SK-N-SH treated with all-trans-retinoic acid at 6 μM for 48 hours (cell line): ENCODE data around the gene TMED1.
A peak's percentile ranks its signal among the peaks of the same experiment; 100 is the strongest.

Experiments used
- ATAC-seq: fragments of 200-7000 bp; cut with Tn5 transposase; 3 replicates; pipeline ENCODE4 v1.9.1; 2020; ENCODE audit warnings: mild to moderate bottlenecking, moderate library complexity
- ARNTL ChIP-seq: fragments of 450-650 bp; formaldehyde crosslinking; IDR thresholded peaks from 2 replicates; pipeline ENCODE4 v1.5.0; 2020; ENCODE audit warnings: low read depth, mild to moderate bottlenecking, moderate library complexity, borderline replicate concordance
- BACH2 ChIP-seq: fragments of 250-450 bp; sonication (Bioruptor Pico); IDR thresholded peaks from 2 replicates; pipeline ENCODE4 v1.9.0; 2021; ENCODE audit warnings: mild to moderate bottlenecking, borderline replicate concordance
- CSRNP3 ChIP-seq: fragments of 250-450 bp; sonication (Bioruptor Pico); IDR thresholded peaks from 2 replicates; pipeline ENCODE4 v1.5.1; 2021; ENCODE audit warnings: mild to moderate bottlenecking, moderate library complexity
- GLIS3 ChIP-seq: fragments of 250-450 bp; sonication (Bioruptor Pico); IDR thresholded peaks from 2 replicates; pipeline ENCODE4 v1.5.0; 2020; ENCODE audit warnings: mild to moderate bottlenecking, moderate library complexity
- ISL1 ChIP-seq: fragments of 250-450 bp; sonication (Bioruptor Pico); IDR thresholded peaks from 2 replicates; pipeline ENCODE4 v2.1.2; 2022; ENCODE audit warnings: mild to moderate bottlenecking, moderate library complexity
- OSR1 ChIP-seq: fragments of 250-450 bp; sonication (Bioruptor Pico); IDR thresholded peaks from 2 replicates; pipeline ENCODE4 v1.8.0; 2022; ENCODE audit warnings: moderate library complexity, mild to moderate bottlenecking, inconsistent platforms
- PPARA ChIP-seq: fragments of 250-450 bp; sonication (Bioruptor Pico); IDR thresholded peaks from 2 replicates; pipeline ENCODE4 v1.5.0; 2020; ENCODE audit warnings: mild to moderate bottlenecking, borderline replicate concordance
- RARB ChIP-seq: fragments of 250-450 bp; sonication (Bioruptor Pico); IDR thresholded peaks from 2 replicates; pipeline ENCODE4 v1.8.0; 2021; ENCODE audit warnings: mild to moderate bottlenecking, moderate library complexity
- SNAI2 ChIP-seq: fragments of 250-450 bp; sonication (Bioruptor Pico); IDR thresholded peaks from 2 replicates; pipeline ENCODE4 v1.5.0; 2020; ENCODE audit warnings: mild to moderate bottlenecking, moderate library complexity
- TCF4 ChIP-seq: fragments of 250-450 bp; sonication (Bioruptor Pico); IDR thresholded peaks from 2 replicates; pipeline ENCODE4 v1.8.0; 2021; ENCODE audit warnings: mild to moderate bottlenecking, moderate library complexity, borderline replicate concordance
- TOX ChIP-seq: fragments of 250-450 bp; sonication (Bioruptor Pico); IDR thresholded peaks from 2 replicates; pipeline ENCODE4 v1.8.0; 2021; ENCODE audit warnings: mild to moderate bottlenecking, moderate library complexity, borderline replicate concordance
- ZC3H10 ChIP-seq: fragments of 250-450 bp; sonication (Bioruptor Pico); IDR thresholded peaks from 2 replicates; pipeline ENCODE4 v1.5.1; 2021; ENCODE audit warnings: mild to moderate bottlenecking, moderate library complexity
- ZFP3 ChIP-seq: fragments of 250-450 bp; sonication (Bioruptor Pico); IDR thresholded peaks from 2 replicates; pipeline ENCODE4 v1.5.0; 2020; ENCODE audit warnings: mild to moderate bottlenecking, moderate library complexity
- ZFP30 ChIP-seq: fragments of 450-650 bp; formaldehyde crosslinking; IDR thresholded peaks from 2 replicates; pipeline ENCODE4 v1.5.0; 2022; ENCODE audit warnings: mild to moderate bottlenecking, moderate library complexity
- ZNF565 ChIP-seq: fragments of 450-650 bp; formaldehyde crosslinking; conservative IDR thresholded peaks from 2 replicates; pipeline ENCODE4 v1.5.0; 2020; ENCODE audit warnings: low read depth, mild to moderate bottlenecking, moderate library complexity
- ZNF70 ChIP-seq: fragments of 450-650 bp; formaldehyde crosslinking; IDR thresholded peaks from 2 replicates; pipeline ENCODE4 v1.5.0; 2020; ENCODE audit warnings: mild to moderate bottlenecking, moderate library complexity
- ZNF8 ChIP-seq: fragments of 450-650 bp; formaldehyde crosslinking; IDR thresholded peaks from 2 replicates; pipeline ENCODE4 v1.5.0; 2020; ENCODE audit warnings: mild to moderate bottlenecking, moderate library complexity
- TF ChIP-seq, protein P1 (sequence below): fragments of 250-450 bp; sonication (Bioruptor Pico); IDR thresholded peaks from 2 replicates; pipeline ENCODE4 v1.5.0; 2020; ENCODE audit warnings: mild to moderate bottlenecking, moderate library complexity
- TF ChIP-seq, protein P2 (sequence below): fragments of 250-450 bp; sonication (Bioruptor Pico); IDR thresholded peaks from 2 replicates; pipeline ENCODE4 v1.8.0; 2021; ENCODE audit warnings: low read depth, mild to moderate bottlenecking, moderate library complexity, borderline replicate concordance
- TF ChIP-seq, protein P3 (sequence below): fragments of 250-450 bp; sonication (Bioruptor Pico); IDR thresholded peaks from 2 replicates; pipeline ENCODE4 v1.8.0; 2020; ENCODE audit warnings: mild to moderate bottlenecking, moderate library complexity, borderline replicate concordance

Gene TMED1

DNA sequence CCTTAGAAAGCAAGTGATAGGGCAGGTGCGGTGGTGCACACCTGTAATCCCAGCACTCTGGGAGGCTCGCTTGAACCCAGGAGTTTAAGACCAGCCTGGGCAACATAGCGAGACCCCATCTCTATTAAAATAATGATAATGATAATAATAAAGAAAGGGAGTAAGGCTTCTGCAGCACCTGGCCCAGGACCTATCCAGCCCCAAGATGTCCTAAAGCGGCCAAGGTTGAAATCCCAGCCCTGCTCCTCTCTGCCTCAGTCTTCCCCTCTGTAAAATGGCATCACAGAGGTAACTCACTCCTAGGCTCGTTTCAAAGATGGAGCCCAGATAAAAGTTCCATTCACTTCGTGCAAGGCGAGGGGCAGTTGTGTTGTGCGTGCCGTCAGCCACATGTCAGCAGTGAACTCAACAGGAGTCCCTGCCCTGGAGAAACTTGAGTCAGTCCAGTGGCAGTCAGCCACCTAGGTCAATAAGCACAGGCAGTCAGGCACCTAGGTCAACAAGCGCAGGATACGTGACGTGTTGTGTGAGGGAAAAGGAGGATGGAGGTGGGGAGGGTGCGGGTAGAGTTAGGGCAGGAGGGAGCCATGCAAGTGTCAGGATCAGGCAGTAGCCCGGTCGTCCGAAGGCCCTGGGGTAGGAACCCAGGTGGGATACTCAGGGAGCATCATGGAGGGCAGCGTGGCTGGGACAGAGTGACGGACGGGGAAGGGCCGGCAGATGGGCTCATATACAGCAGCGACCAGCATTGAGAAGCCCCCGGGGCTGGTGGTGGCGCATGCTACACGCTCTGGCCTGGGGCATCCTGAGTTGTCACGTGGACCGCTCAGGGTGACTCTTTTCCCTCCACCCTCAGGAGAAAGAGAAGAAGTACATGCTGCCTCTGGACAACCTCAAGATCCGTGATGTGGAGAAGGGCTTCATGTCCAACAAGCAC, 16.6 kb downstream of the TMED1 start:
- TF ChIP-seq, protein P1, sequence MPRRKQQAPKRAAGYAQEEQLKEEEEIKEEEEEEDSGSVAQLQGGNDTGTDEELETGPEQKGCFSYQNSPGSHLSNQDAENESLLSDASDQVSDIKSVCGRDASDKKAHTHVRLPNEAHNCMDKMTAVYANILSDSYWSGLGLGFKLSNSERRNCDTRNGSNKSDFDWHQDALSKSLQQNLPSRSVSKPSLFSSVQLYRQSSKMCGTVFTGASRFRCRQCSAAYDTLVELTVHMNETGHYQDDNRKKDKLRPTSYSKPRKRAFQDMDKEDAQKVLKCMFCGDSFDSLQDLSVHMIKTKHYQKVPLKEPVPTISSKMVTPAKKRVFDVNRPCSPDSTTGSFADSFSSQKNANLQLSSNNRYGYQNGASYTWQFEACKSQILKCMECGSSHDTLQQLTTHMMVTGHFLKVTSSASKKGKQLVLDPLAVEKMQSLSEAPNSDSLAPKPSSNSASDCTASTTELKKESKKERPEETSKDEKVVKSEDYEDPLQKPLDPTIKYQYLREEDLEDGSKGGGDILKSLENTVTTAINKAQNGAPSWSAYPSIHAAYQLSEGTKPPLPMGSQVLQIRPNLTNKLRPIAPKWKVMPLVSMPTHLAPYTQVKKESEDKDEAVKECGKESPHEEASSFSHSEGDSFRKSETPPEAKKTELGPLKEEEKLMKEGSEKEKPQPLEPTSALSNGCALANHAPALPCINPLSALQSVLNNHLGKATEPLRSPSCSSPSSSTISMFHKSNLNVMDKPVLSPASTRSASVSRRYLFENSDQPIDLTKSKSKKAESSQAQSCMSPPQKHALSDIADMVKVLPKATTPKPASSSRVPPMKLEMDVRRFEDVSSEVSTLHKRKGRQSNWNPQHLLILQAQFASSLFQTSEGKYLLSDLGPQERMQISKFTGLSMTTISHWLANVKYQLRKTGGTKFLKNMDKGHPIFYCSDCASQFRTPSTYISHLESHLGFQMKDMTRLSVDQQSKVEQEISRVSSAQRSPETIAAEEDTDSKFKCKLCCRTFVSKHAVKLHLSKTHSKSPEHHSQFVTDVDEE, result no peak
- no peak for TF ChIP-seq TOX (CRISPR knock-in tag)
- TF ChIP-seq OSR1 (CRISPR knock-in tag), result no peak
- no peak for TF ChIP-seq BACH2 (CRISPR knock-in tag)
- TF ChIP-seq RARB (CRISPR knock-in tag), result no peak
- TF ChIP-seq ZNF565, result no peak
- no peak for TF ChIP-seq ZFP3 (CRISPR knock-in tag)
- no peak for TF ChIP-seq ISL1 (CRISPR knock-in tag)
- TF ChIP-seq, protein P2, sequence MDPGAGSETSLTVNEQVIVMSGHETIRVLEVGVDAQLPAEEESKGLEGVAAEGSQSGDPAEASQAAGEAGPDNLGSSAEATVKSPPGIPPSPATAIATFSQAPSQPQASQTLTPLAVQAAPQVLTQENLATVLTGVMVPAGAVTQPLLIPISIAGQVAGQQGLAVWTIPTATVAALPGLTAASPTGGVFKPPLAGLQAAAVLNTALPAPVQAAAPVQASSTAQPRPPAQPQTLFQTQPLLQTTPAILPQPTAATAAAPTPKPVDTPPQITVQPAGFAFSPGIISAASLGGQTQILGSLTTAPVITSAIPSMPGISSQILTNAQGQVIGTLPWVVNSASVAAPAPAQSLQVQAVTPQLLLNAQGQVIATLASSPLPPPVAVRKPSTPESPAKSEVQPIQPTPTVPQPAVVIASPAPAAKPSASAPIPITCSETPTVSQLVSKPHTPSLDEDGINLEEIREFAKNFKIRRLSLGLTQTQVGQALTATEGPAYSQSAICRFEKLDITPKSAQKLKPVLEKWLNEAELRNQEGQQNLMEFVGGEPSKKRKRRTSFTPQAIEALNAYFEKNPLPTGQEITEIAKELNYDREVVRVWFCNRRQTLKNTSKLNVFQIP (CRISPR knock-in tag), result no peak
- TF ChIP-seq PPARA (CRISPR knock-in tag), result no peak
- no peak for TF ChIP-seq ZNF70 (CRISPR knock-in tag)
- TF ChIP-seq ZC3H10 (CRISPR knock-in tag), result no peak
- no peak for TF ChIP-seq SNAI2 (CRISPR knock-in tag)
- no peak for TF ChIP-seq ZFP30 (CRISPR knock-in tag)
- TF ChIP-seq CSRNP3 (CRISPR knock-in tag), result no peak
- TF ChIP-seq ZNF8 (CRISPR knock-in tag), result no peak
- ATAC-seq, result no peak

DNA sequence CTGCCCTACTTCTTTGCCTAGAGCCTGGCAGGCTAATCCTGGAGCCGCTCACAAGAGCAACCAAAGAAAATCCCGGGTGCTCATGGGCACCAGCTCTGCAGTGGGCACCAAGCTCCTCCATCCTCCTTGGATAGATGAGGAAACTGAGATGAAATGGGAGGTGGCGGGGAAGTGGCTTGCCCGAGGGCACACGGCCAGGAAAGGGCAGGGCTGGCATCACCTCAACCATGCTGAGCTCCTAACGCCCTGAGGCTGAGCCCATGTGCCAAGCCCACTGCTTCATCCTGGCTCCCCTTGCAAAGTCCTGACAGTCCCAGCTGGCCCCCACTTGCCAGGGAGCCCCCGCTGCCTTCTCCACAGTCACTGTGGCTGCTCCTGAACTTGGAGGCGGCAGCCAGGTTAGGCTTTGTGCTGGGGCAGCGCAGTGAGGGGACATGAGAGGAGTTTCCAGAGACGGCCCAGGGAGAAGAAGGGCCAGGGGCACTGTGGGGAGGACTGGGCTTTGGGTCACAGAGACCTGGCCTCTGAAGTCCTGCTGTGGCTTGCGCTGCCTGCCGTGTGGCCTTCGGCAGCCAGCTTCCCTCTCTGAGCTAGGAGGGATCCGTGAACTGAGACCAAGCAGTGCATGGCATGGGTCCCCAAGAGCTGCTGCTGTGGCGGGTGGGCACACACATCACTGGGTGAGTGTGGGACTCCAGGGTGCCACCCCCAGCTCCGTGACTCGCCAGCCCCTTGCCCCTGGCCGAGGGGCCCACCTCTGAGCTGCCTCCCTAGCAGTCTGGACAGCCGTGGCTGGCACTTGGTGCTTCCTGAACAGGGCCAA, 17.5 kb downstream of the TMED1 start:
- TF ChIP-seq ARNTL (CRISPR knock-in tag) (no peak), PPARA (CRISPR knock-in tag) (no peak), ZNF70 (CRISPR knock-in tag) (no peak), ZFP3 (CRISPR knock-in tag) (no peak), TCF4 (no peak), GLIS3 (CRISPR knock-in tag) (no peak), RARB (CRISPR knock-in tag) (no peak), ISL1 (CRISPR knock-in tag) (no peak), BACH2 (CRISPR knock-in tag) (no peak), ZNF565 (no peak)
- TF ChIP-seq, protein P3, sequence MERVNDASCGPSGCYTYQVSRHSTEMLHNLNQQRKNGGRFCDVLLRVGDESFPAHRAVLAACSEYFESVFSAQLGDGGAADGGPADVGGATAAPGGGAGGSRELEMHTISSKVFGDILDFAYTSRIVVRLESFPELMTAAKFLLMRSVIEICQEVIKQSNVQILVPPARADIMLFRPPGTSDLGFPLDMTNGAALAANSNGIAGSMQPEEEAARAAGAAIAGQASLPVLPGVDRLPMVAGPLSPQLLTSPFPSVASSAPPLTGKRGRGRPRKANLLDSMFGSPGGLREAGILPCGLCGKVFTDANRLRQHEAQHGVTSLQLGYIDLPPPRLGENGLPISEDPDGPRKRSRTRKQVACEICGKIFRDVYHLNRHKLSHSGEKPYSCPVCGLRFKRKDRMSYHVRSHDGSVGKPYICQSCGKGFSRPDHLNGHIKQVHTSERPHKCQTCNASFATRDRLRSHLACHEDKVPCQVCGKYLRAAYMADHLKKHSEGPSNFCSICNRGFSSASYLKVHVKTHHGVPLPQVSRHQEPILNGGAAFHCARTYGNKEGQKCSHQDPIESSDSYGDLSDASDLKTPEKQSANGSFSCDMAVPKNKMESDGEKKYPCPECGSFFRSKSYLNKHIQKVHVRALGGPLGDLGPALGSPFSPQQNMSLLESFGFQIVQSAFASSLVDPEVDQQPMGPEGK (CRISPR knock-in tag), result no peak
- TF ChIP-seq, protein P2 (CRISPR knock-in tag), result no peak
- peak; percentile 2; the same call in 1 of the 3 replicates for ATAC-seq
